Activated CD8-positive, alpha-beta memory T cell treated with anti-CD3 and anti-CD28 coated beads, Interleukin-2, amount 50 U/mL, for 4 hours (primary cell): ENCODE results near the gene VWC2.

ENCODE experiments used
- DNase-seq: peaks from one replicate; pipeline ENCODE4 v3.0.0-alpha.2; 2020

Gene VWC2

DNA sequence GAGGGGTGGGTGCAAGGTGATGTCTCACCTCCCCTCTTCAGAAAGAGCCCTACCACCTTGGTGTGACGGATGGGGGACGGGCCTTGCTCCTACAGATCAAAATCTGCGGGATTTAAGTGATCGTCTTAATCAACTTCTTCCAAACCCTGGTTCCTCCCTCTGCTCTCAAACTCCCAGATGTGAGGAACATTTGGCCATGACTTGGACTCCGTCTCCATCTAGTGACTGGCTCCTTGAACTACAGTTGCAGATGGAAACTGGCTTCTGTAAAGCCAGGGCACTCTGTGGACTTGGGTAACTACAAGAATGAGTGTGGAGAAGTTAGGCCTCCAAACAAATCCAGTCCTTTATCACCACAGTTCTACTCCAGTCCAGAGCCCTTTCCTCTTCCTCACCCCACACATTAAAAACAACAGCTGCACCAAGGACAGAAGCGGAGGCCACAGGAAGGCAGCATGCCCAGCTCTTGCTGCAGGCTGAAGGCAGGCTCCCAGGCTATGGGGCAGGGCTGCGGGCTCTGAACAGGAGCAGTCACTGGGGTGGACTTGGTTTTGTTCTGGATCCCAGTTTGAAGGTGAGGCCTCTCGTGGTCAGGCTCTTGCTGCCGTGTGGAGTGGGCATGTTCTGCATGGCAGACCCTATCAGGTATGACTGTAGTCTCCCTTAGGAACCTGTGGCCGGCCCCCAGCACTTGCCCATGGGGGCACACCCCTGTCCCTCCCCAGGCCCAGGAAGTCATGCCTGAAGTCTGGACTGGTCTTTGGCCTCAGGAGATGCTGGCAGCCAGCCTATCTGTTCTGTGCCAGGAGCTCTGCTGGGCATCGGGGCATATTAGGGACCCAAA lies 79.4 kb downstream of the VWC2 start:
- no peak for DNase-seq

DNA sequence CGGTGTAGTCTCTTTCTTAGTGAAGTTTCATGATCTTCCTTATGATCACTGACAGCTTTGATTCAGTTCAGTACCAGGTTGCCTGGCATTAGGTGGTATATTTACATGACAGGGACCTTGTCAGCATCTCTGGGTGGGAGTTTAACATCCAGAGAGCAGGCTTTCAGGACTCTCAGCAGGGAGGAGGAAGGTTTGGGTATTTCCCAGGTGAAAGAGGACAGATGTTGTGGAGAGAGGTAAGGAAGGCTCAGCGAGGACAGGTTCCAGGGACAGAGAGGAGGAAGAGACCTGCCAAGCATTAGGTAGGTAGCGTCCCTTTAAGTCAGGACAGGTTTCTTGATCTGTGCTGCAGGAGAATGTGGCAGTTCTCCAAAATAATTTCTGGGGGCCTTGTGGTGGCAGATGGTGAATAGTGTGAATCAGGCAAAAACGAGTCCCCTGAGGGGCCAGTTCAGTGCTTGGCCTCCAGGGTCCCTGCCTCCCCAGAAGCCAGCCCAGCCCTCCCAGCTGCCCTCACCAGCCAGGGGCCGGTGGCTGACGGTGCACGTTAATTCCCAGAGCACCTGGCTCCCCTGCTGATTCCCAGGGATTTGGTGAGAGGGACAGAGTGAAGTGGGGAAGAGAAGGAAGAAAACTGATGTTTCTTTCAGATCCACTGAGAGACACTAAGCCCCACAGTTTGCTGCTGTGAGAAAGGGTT lies 82.0 kb downstream of the VWC2 start:
- no peak for DNase-seq

DNA sequence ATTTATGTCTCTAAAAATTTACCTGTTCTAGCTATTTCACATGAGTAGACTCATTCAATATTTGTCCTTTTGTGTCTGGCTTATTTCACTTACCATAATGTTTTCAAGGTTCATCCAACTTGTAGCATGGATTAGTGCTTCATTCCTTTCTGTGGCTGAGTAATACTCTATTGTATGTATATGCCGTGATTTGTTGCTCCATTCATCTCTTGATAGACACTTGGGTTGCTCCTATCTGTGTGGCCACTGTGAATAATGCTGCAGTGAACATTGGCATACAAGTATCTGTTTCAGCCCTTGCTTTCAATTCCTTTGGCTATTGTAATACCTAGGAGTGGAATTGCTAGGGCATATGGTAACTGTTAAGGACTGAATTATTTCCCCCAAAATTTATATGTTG lies 86.9 kb downstream of the VWC2 start:
- no peak for DNase-seq

DNA sequence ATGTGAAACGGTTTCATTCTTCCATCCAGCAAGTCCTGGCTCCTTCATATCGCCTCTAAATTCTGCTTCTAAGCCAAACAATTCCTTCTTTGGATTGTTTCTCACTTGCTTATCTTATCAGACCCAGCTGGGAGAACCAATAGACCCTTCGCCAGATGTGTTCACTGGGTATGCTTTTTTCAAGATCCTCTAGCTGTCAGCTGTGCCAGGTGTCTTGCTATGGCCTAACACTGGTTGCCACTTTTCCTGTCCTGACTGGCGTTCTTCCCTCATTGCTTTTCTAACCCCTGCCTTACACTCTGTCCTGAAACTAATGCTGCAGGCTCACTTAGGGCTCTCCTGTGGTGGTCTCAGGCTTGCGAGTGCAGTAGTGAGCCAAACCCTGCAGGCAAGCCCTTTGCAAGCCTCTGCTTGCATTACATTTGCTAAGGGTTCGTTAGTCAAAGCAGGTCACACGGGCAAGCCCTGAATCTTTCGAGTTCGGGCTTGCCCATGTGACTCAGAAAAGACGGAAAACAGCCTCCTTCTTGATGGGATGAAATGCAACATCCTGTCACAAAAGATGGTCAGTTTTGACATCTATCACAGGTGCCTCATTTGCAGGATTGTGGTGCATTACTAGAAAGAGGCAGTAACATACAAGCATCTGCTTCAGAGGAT lies 92.8 kb downstream of the VWC2 start:
- DNase-seq: no peak

DNA sequence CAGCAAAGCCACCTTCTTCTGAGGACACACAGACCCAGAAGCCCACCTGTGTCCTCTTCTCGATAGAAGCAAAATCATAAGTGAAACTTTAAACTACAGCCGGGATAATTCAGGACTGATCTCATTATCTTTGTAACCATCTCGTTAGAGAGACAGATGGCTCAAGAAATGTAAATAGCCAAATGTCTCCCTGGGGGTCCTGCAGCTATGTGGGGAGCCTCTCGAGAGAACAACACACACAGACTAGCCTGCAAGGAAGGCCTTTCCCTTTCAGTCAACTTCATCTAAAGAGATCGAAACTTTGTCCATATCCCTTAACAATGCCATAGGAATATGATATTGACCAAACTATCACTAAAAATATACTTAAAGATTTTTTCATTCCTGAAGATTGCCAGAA lies 93.5 kb downstream of the VWC2 start:
- DNase-seq: no peak

DNA sequence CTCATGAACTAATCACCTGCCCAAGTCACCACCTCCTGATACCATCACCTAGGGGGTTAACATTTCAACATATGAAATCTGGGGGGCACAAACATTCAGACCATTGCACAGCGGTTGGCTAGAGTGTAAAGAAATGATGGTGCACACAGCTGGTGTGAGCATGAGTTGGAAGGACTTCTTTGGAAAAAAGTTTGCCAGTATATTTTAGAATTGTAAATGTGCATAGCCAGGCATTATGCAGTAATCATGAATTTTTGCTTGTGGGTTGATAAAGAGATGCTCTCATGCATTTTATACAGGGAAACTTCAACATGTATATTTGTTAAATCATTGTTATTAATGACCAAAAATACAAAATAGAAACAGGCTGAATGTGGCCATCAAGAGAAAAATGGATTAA lies 100.0 kb downstream of the VWC2 start:
- no peak for DNase-seq

DNA sequence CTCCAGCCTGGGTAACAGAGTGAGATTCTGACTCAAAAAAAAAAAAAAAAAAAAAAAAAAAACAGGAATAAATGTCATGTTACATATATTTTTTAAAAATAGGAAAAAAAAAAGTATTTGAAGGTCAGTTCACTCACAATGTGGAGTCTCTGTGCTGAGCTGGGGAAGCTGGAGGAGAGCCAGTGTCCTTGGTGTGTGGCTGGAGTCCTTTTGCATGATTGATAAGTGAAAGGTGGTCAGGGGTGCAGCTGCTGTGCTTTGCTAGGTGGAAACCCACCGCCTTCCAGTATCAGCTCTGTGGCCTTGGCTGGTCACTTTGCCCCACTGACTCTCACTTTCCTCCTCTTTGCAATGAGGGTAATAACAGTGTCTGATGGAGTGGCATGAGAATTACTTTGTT lies 101.9 kb downstream of the VWC2 start:
- DNase-seq: no peak

DNA sequence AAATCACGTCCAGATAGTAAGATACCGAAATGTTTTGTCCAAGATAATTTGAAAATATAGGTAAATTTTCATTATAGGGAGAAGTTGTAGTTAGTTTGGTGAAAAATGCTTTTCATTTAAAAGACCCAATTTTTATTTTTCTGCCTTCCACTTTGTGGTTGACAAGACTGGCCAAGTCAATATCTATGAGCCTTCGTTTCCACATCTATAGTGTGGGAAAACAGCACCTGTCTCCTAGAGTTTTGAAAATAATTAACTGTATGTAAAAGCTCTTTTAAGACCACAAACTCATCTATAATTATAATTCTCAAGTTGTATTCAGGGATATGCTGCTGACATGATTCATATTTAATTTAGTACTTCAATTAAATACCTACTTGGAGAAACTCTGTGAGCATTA lies 102.8 kb downstream of the VWC2 start:
- DNase-seq: no peak

DNA sequence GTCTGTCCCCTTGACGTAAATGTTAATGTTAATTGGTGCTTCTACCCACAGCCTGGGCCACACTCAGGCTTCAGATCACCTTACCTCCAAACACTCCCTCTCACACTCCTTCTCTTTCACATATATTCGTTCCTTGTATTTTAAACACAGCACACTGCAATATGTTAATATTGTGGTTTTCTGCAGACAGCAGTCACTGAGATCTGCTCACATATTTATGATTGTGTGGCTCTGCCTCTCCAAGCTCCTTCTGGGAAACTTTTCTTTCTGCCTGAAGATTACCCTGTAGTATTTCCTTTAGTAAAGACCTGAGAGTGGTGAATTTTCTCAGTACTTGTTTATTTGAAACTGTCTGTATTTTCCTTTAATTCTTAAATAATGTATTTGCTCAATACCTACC lies 104.7 kb downstream of the VWC2 start:
- no peak for DNase-seq

DNA sequence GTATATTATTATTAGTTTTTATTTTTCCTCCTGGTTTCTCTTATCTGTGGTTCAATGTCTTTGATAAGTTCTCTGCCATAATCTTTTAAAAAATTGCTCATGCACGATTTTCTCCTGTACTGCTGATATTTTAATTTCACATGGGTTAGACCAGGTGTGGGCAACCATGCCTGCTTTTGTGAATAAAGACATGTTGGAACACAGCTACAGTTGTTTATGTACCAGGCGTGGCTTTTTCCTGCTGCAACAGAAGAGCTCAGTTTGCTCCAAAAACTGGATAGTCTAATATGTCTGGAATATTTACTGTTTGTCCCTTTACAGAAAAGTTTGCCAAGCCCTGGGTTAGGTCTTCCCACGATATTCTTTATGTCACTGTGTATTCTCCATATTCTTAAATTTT lies 105.2 kb downstream of the VWC2 start:
- DNase-seq: no peak

DNA sequence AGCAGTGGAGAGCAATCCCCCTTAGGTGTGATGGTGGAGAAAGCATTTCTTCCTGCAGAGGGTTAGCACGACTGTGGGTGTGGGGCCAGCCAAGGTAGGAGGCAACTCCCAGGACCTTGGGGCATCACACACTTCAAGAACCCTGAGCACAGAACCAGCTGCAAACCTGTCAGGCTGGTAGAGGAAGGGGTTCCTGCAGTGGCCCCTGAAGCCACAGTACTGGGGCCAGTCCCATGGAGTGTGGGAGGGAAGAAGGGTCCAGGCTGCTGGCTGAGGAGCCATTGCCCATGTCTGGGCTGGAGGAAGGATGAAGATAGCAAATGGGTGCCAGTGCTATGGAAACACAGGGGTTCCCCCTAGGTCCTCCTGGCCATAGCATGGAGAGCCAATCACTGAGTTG lies 110.5 kb downstream of the VWC2 start:
- DNase-seq: no peak

DNA sequence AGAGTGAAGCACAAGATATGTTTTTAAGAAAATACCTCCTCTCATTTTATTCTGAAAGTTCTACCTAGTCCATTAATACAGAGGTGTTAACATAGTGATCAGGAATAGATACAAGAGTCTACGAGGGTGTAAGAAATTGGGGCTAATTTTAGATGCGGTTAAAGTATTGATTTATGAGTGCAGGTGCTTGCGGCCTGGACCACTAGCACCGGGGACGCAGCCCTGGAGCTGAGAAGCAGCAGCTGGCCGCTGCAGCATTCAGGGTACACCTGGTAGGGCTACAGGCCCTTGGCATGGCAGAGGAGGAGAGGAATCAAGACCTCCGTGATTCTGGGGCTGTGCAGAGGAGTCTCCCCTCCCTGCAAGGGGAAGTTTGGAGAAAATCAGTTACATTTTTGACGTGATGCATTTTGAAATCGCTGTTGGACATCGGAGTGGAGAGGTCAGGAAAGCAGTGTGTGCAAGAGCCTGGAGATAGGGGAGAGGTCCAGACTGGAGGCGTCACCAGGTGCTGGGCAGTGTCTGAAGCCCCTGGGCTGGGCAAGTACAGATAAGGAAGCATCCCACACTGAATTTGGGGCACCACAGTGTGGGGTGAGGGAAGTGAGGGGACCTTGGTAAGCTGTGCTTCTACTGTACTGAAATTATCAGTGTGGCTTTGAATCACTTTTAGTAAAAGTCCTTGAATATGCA lies 112.3 kb downstream of the VWC2 start:
- no peak for DNase-seq

DNA sequence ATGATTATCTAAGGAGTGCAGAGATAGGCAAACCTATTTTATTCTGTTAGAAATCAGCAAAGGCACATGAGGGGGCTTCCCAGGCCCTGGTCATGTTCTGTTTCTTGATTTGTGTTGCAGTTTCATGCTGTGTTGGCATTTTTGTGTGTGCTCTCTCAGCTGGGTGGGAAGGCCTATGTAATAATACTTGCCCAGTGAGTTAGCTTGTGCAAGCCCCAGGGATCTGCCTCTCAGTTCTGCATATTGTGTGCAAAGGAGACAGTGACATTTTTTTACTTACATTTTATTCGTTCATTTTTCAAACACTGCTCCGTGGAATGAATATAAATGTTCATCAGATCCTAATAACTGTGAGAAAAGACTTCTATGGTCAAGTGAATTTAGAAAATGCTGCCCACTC lies 119.0 kb downstream of the VWC2 start:
- DNase-seq: no peak

DNA sequence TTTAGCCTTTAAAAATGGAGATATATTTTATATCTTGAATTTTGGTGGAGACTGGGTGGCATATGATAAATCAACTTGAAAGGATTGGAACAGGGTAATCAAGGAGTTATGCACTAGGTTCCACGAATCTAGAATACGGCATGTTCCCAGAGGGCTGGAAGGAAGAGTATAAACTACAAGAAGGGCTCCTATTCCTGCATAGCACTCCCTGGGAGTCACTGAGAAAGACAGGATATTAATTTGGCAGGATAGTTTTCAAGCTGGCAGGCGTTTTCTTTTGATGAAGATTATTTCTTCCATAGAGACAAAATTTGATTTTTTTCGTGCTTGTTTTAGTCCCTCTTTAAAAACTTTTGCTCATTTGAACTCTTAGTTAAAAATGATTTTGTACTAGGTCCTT lies 119.7 kb downstream of the VWC2 start:
- DNase-seq: no peak

DNA sequence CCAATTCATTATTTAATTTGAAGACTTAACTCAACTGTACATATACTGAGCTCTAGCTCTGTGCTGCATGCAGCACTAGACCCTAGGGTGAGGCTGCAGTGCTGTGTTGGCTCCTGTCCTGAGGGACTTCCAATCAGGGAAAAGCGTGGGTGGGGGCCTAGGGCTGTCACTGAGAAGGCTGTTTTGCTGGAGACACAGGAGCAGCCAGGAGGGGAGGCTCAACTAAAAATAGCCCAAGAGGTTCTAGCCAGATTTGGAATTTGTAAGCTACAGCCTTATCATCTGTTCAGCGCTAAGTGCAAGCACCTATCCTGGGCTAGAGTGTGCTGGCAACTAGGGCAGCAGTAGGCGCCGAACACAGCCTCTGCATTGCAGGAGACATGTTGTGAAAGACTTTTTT lies 121.1 kb downstream of the VWC2 start:
- DNase-seq: no peak

DNA sequence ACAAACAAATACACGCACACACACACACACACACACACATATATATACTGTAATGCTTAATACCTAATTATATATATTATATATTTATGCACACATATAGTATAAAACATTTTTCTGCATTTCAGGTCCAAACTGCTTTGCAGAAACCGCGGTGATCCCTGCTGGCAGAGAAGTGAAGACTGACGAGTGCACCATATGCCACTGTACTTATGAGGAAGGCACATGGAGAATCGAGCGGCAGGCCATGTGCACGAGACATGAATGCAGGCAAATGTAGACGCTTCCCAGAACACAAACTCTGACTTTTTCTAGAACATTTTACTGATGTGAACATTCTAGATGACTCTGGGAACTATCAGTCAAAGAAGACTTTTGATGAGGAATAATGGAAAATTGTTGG lies 138.5 kb downstream of the VWC2 start:
- no peak for DNase-seq

DNA sequence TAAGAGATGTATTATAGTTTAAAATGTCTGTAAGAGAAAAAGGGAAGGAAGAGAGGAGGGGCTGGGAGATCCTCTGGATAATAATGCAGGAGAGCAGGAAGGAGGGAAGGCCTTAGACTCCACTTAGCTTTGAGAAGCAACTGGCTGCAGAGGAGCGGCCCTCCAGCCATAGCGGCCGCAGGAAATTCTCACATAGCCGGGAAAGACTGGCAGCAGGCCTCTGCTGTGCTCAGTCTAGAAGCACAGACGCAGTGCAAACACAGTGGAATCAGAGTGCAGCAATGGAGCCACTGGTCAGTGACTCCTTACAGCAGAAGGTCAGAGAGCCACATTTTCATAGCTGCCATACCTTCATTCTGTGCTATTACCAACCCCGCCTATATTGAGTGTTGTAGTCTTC lies 153.3 kb downstream of the VWC2 start:
- no peak for DNase-seq

DNA sequence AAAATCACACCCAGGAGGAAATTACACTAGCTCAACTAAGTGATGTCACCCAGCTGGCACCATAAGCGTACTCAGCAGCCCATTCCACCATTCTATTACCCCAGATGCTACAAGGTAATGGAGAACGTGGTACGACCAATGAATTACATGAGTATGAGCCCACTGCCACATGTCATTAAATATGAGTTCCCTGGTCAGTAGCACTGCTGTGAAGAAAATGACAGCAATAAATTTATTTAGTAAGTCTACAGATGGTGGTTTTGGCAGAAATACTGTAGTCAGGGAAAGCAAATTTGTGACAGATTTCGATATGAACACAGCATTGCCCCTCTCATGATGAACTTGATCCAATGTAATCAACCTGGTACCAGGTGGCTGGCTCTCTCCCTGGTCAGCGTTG lies 154.2 kb downstream of the VWC2 start:
- DNase-seq: no peak

DNA sequence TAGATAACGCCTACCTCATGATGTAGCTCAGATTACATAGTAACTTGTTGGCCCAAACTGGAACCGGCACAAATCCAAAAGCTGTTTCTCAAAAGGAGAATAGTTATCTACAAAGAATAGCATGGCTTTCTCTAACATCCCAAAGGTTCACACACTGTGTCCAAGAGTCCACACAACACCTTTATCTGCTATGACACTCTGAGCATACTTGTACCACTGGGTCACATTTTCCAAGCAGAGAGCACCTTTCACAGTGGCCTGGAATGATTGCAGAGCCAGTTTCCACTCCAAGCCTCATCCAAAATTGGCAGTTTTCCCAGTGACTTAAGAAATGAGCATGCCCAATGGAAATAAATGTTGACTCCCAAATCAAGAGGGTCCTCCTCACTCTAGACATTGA lies 155.3 kb downstream of the VWC2 start:
- DNase-seq: no peak

DNA sequence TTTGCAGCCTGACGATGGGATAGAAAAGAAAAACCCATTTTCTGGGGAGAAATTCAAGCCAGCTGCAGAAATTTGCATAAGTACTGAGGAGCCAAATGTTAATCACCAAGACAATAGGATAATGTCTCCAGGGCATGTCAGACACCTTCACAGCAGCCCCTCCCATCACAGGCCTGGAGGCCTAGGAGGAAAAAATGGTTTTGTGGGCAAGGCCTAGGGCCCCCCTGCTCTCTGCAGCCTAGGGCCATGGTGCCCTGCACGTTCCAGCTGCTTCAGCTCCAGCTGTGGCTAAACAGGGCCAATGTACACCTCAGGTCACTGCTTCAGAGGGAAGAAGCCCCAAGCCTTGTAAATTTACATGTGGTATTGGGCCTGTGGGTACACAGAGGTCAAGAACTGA lies 158.2 kb downstream of the VWC2 start:
- DNase-seq: no peak

DNA sequence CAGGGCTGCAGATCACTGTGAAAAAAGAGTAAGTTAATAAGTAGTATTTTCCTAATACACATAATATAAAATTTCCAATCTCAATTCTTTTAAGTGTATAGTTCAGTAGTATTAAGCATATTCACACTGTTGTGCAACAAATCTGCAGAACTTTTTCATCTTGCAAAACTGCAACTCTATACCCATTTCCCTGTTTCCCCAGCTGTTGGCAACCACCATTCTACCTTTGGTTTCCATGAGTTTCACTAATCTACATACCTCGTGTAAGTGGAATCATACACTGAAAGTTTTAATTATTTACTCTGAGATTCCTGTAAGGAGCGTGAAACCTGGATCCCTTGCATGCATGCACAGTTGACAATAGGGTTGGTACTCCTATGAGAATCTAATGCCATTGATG lies 164.2 kb downstream of the VWC2 start:
- no peak for DNase-seq
